DMS114 treated with DMSO at 0.1 percent for 48 hours (cell line): ENCODE measurements around the gene EFHD2.
"Not testable (repeated sequence)": the region's sequence is repeated elsewhere in the genome, so short reads cannot be mapped to it uniquely, and the experiment has no call there.

Experiments used
- DNase-seq: peaks from one replicate; lab custom pipeline; 2025; ENCODE audit not compliant: unreplicated experiment; lab: John Stamatoyannopoulos, UW

The EFHD2 gene, protein sequence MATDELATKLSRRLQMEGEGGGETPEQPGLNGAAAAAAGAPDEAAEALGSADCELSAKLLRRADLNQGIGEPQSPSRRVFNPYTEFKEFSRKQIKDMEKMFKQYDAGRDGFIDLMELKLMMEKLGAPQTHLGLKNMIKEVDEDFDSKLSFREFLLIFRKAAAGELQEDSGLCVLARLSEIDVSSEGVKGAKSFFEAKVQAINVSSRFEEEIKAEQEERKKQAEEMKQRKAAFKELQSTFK

DNA sequence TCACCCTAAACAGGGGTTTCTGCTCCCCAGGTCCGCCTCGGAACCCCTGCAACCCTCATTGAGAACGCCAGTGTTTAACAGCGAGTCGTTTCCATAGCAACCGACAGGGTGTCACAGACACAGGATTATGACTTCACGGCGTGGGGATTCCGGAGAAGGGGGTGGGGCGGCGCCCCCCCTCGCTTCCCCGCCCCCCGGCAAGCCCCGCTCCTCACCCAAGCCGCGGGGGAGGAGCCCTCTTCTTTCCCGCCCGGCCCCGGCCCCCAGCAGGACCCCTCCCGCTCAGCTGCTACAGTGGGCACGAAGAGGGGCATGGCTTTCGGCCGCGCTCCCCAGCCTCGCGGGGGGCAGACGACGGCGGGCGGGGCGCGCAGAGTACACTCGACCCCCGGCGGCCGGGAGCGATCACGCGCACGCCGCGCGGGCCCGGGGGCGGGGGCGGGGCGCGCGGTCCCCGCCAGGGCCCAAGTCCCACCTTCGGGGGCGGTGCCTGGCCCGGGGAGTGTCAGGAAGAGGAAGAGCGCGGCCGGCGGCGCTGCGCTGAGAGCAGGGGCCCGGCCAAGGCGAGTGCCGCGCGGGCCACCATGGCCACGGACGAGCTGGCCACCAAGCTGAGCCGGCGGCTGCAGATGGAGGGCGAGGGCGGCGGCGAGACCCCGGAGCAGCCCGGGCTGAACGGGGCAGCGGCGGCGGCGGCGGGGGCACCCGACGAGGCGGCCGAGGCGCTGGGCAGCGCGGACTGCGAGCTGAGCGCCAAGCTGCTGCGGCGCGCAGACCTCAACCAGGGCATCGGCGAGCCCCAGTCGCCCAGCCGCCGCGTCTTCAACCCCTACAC, at the start of gene EFHD2:
Gene EFHD2 (plus strand): TSS at position 501 of the 835 bp plus-strand sequence. CDS start 84 bp downstream, at position 585.
- DNase-seq, result peak; percentile 49

GRCh38 chr1:15360700-15361099, 49.0 kb upstream of the EFHD2 start:
- no peak for DNase-seq

DNA sequence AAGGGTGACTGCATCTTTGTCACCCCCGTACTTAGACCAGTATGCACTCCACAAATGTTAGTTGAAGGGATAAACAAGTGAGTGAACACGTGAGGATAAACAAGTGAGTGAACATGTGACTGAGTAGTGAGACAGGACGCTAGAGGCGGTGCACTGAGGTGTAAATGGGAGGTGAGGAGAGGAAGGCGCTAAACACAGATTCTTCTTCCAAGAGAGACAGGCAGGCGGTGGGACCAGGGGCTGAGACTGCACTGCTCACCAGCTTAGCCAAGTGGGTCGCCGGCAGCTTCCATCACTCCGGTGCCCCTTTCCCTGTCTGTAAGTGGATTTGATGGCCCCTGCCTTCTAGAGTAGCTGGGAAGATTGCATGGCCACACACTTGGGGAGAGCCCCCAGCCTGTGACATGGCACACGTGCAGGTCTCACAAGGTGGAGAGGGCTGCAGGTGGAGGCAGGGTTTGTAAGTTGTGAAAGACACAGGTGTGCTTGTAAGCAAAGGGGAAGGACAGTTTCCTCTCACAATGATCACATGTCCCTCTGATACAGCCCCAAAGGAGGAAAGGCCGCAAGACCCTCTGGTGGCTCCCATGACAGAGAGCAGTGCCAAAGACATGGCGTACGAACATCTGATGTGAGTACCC, 47.5 kb upstream of the EFHD2 start:
- no peak for DNase-seq

DNA sequence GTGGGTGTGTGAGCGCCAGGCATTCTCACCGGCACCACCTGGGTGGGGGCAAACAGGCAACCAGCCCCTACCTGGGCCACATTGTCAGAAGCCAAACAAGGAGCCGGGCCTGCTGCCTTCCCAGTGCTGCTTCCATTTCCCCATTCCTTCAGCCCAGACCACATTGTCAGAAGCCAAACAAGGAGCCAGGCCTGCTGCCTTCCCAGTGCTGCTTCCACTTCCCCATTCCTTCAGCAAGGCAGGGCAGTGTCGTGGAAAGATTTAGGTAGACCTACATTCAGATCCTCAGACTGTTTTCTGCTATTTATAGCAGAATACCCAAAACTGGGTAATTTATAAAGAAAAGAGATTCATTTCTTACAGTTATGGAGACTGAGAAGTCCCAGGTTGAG, 47.0 kb upstream of the EFHD2 start:
- no peak for DNase-seq

DNA sequence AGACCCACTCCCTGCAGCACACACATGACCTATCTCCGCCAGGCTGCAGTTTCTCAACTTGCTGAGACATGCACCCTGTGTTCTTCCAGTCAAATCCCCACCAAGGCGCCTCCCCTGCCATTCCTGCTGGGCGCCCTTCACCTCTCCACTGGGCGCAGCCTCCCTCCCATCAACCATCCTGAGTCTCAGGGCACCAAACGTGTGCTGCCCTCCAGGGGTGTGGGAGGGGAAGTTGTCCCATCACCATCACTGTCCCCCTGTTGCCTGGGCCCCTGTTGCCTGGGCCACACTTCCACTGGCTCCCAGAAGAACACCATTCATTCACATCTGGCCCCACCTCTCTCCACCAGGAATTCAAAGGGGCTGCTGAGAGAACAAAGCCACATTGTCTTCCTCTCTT, 44.9 kb upstream of the EFHD2 start:
- DNase-seq, result no peak

DNA sequence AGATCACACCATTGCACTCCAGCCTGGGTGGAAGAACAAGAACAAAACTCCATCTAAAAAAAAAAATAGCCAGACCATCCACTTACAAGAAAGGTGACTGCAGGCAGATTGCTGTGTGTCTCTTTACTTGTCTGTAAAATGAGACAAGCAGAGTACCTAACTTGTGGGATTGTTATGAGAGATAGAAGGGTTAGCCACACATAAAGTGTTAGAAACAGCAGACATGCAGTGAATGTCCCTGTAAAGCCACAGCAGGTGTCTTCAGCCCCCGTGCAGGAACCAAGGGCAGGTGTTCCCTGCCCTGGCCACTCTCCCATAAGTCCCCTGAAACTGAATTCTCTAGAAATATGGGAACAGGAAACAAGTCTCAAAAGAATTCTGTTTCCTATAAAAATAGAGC, 40.8 kb upstream of the EFHD2 start:
- no peak for DNase-seq

- DNase-seq, result no peak
Measured at GRCh38 chr1:15370268-15370667, 39.4 kb upstream of the EFHD2 start.

GRCh38 chr1:15370781-15371520, 38.7 kb upstream of the EFHD2 start:
- no peak for DNase-seq

GRCh38 chr1:15371610-15372545, 37.8 kb upstream of the EFHD2 start:
- no peak for DNase-seq

DNA sequence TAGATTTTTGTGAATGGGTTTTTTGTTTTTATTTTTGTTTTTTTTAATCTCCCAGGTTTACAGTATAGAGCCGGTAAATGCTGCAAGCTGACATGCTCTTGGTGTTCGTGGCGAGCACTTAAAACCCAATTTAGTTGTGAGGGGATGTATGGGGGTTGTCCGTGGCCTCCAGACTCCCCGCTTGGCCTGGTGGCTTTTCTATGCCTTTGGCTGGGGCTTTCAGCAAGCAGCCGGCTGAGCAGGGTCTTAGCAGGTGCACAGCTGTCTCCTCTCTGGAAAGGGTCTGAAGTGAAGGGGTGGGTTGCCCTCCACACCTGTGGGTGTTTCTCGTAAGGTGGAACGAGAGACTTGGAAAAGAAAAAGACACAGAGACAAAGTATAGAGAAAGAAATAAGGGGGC, 31.0 kb upstream of the EFHD2 start:
- no peak for DNase-seq

DNA sequence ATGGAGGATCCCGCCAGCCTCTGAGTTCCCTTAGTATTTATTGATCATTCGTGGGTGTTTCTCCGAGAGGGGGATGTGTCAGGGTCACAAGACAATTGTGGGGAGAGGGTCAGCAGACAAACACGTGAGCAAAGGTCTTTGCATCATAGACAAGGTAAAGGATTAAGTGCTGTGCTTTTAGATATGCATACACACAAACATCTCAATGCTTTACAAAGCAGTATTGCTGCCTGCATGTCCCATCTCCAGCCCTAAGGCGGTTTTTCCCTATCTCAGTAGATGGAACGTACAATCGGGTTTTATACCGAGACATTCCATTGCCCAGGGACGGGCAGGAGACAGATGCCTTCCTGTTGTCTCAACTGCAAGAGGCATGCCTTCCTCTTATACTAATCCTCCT, 30.5 kb upstream of the EFHD2 start:
- not testable (repeated sequence) for DNase-seq

GRCh38 chr1:15380601-15381508, 28.8 kb upstream of the EFHD2 start:
- no peak for DNase-seq

GRCh38 chr1:15381805-15382204, 27.9 kb upstream of the EFHD2 start:
- no peak for DNase-seq

- DNase-seq, result no peak
Measured at GRCh38 chr1:15382601-15383518, 26.8 kb upstream of the EFHD2 start.

DNA sequence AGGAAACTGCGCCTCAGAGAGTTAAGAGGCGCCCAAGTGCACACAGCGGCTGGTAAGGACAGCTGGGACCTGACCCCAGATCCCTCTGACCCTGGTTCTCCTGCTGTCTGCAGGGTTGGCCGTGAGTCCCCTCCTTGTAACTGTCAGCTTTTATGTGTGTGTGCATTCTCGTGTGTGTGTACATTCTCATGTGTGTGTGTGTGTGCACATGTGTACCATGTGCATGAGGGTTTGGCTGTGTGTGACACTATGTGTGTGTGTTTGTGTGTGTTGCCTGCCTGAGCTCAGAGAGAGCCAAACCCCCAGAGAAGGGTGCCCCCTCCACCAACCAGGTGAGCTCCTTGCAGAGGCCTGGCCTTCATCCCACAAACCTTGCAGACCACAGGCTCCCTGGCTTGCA, 25.9 kb upstream of the EFHD2 start:
- DNase-seq, result no peak

DNA sequence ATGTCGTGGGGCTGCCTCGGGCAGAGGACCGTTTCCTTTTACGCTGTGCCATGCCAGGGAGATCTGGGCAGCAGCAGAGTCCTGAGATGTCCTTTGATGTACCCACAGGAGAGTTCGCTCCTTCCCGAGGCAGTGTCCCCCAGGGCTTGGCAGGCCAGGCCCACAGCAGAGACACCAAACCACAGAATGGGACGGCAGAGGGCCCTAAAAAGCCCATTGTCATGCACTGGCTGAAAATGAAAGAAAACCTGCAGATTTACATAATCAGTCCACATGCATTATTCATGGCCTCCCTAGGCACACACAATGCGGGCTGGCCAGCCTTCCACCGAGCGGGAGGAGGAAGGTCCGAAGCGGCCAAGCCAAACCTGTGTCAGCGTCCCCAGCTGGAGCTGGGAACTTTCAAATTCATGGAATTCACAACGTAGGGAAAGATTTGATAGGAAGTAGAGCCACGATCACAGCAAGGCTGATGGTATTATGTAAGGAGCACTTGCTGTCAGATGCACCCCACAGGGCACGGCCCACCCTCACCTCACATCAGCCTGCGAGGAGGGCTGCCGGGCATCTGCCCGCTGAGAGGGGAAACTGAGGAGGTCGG, 25.3 kb upstream of the EFHD2 start:
- DNase-seq, result no peak

DNA sequence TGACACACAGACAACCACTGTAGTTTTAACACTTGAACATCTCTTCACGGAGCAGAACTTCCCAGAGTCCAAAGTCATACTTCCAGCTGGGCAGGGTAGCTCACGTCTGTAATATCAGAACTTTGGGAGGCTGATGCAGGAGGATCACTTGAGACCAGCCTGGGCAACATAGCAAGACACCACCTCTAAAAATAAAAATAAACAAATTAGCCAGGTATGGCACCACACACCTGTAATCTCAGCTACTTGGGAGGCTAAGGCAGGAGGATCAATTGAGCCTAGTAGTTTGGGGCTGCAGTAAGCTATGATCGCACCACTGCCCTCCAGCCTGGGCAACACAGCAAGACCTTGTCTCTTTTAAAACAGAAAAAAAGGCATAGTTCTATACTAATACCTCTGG, 24.3 kb upstream of the EFHD2 start:
- DNase-seq, result no peak
